K562 (cell line): ENCODE data around the gene GFI1B. TPM values are rescaled to one million over a fixed set of nuclear protein-coding genes. Genes with fewer than 3 reads are reported as not detected.

Experiments used
- ATF7 ChIP-seq: fragments of 450-650 bp; IDR thresholded peaks from 2 replicates; pipeline ENCODE4 v1.7.1; 2014; ENCODE audit warnings: mild to moderate bottlenecking, moderate library complexity
- BCOR ChIP-seq: fragments of 450-650 bp; IDR thresholded peaks from 2 replicates; pipeline ENCODE4 v1.6.1; 2016
- BRD4 ChIP-seq: fragments of 200-600 bp; sonication (generic); IDR thresholded peaks from 2 replicates; pipeline ENCODE4 v1.6.1; 2017; ENCODE audit warnings: inconsistent platforms
- CTBP1 ChIP-seq: fragments of 450-650 bp; IDR thresholded peaks from 2 replicates; pipeline ENCODE4 v1.6.1; 2016; ENCODE audit warnings: borderline replicate concordance
- EGR1 ChIP-seq: fragments of 450-650 bp; conservative IDR thresholded peaks from 2 replicates; pipeline ENCODE4 v1.6.1; 2017; ENCODE audit warnings: mild to moderate bottlenecking
- FOXP1 ChIP-seq: sonication (generic); formaldehyde crosslinking; IDR thresholded peaks from 2 replicates; pipeline ENCODE4 v1.8.0; 2022; ENCODE audit warnings: mild to moderate bottlenecking, missing genetic modification reagents
- HDAC1 ChIP-seq, 2 experiments: fragments of 450-650 bp; IDR thresholded peaks; 2 replicates each; pipeline ENCODE4 v1.6.1; 2016 to 2017; ENCODE audit warnings: inconsistent platforms in 1 of 2, mild to moderate bottlenecking in 1 of 2, moderate library complexity in 1 of 2
- HDAC8 ChIP-seq: fragments of 450-650 bp; IDR thresholded peaks from 2 replicates; pipeline ENCODE4 v1.6.1; 2016; ENCODE audit warnings: mild to moderate bottlenecking, missing genetic modification characterization, moderate library complexity, missing compliant biosample characterization
- HNRNPLL ChIP-seq: fragments of 200-400 bp; formaldehyde crosslinking; IDR thresholded peaks from 2 replicates; pipeline ENCODE4 v1.6.1; 2017; ENCODE audit warnings: low read length, low read depth, mild to moderate bottlenecking; ENCODE audit not compliant: poor library complexity, severe bottlenecking
- KDM5B ChIP-seq: fragments of 200-600 bp; sonication (generic); IDR thresholded peaks from 2 replicates; pipeline ENCODE4 v1.6.1; 2012; ENCODE audit warnings: low read depth, mild to moderate bottlenecking, moderate library complexity, low read length, control low read depth, inconsistent platforms; ENCODE audit not compliant: insufficient replicate concordance
- NR4A1 ChIP-seq, 2 experiments: fragments of 250-450 bp in 1 of 2; fragments of 450-650 bp in 1 of 2; sonication (Bioruptor Pico) in 1 of 2; IDR thresholded peaks; 2 replicates each; pipeline versions ENCODE4 v1.4.0 to v1.6.1; 2016 to 2020; ENCODE audit warnings: mild to moderate bottlenecking in 2 of 2, missing compliant biosample characterization in 1 of 2, missing genetic modification characterization in 1 of 2, moderate library complexity in 1 of 2
- NRF1 ChIP-seq, 2 experiments: fragments of 450-650 bp; IDR thresholded peaks in 1 of 2; conservative IDR thresholded peaks in 1 of 2; 2 replicates each; pipeline ENCODE4 v1.6.1; 2014; ENCODE audit warnings: mild to moderate bottlenecking in 2 of 2
- POU5F1 ChIP-seq: fragments of 150-350 bp; IDR thresholded peaks from 2 replicates; pipeline ENCODE4 v1.6.1; 2014; ENCODE audit warnings: borderline replicate concordance, low read length, low read depth, mild to moderate bottlenecking; ENCODE audit not compliant: partially characterized antibody
- RAD51 ChIP-seq: fragments of 450-650 bp; IDR thresholded peaks from 2 replicates; pipeline ENCODE4 v1.7.1; 2016; ENCODE audit warnings: low read depth, mild to moderate bottlenecking, borderline replicate concordance
- RFX7 ChIP-seq: fragments of 250-450 bp; sonication (Bioruptor Pico); IDR thresholded peaks from 2 replicates; pipeline ENCODE4 v1.5.1; 2021; ENCODE audit warnings: mild to moderate bottlenecking
- SAP30 ChIP-seq: fragments of 200-600 bp; sonication (generic); IDR thresholded peaks from 2 replicates; pipeline ENCODE4 v1.6.1; 2012; ENCODE audit warnings: borderline replicate concordance, low read depth, mild to moderate bottlenecking, moderate library complexity, low read length, control low read depth, inconsistent platforms; ENCODE audit not compliant: insufficient read depth, poor library complexity, severe bottlenecking
- SOX6 ChIP-seq: fragments of 450-650 bp; IDR thresholded peaks from 2 replicates; pipeline ENCODE4 v1.6.1; 2014; ENCODE audit warnings: mild to moderate bottlenecking
- TAF1 ChIP-seq: IDR thresholded peaks from 2 replicates; pipeline ENCODE4 v1.6.1; 2011; ENCODE audit warnings: mild to moderate bottlenecking, low read length, moderate library complexity; ENCODE audit not compliant: insufficient read depth, control insufficient read depth, severe bottlenecking; ENCODE audit errors: extremely low read depth
- TEAD4 ChIP-seq, 2 experiments: sonication (generic) in 1 of 2; formaldehyde crosslinking in 1 of 2; IDR thresholded peaks; 2 replicates each; pipeline versions ENCODE4 v1.6.1 to v1.8.0; 2012 to 2022; ENCODE audit warnings: borderline replicate concordance in 1 of 2, inconsistent platforms in 1 of 2, low read length in 1 of 2, mild to moderate bottlenecking in 1 of 2, missing genetic modification reagents in 1 of 2
- TFAM ChIP-seq: fragments of 250-450 bp; sonication (Bioruptor Pico); conservative IDR thresholded peaks from 2 replicates; pipeline ENCODE4 v1.5.0; 2021; ENCODE audit warnings: mild to moderate bottlenecking, moderate library complexity
- ZBED1 ChIP-seq: IDR thresholded peaks from 2 replicates; pipeline ENCODE4 v1.6.1; 2014
- polyA plus RNA-seq, 8 experiments: library from polyadenylated mRNA; depleted of rRNA in 4 of 8; stranded (reverse) in 5 of 8; unstranded in 3 of 8; fragments of >200 nt; fragmentation: Nextera tagmentation in 2 of 8; fragmentation: Illumina TruSeq in 1 of 8; extraction: Ambion mirVana in 2 of 8; extraction: Trizol in 1 of 8; gene quantifications; 2 replicates each; pipeline versions ENCODE4 v1.2.1 to v1.2.3, GENCODE V29; 2011 to 2014; ENCODE audit warnings: inconsistent platforms in 1 of 8, missing spikeins in 1 of 8
- total RNA-seq, 7 experiments: library from RNA; depleted of rRNA in 6 of 7; stranded (reverse); fragments of >200 nt in 6 of 7; fragmentation: Illumina TruSeq in 2 of 7; extraction: Trizol in 2 of 7; gene quantifications; 2 replicates each; pipeline versions ENCODE4 v1.2.1 to v1.2.3, GENCODE V29; 2011 to 2021; ENCODE audit warnings: low replicate concordance in 1 of 7
- TF ChIP-seq, protein P1 (sequence below): IDR thresholded peaks from 2 replicates; pipeline ENCODE4 v1.6.1; 2014; ENCODE audit warnings: antibody characterized with exemption
- TF ChIP-seq, protein P2 (sequence below): sonication (generic); formaldehyde crosslinking; IDR thresholded peaks from 2 replicates; pipeline ENCODE4 v1.5.0; 2020; ENCODE audit warnings: missing genetic modification reagents
- TF ChIP-seq, protein P3 (sequence below): fragments of 250-450 bp; sonication (Bioruptor Pico); IDR thresholded peaks from 2 replicates; pipeline ENCODE4 v1.8.0; 2022; ENCODE audit warnings: moderate library complexity, mild to moderate bottlenecking, inconsistent platforms
- TF ChIP-seq, protein P4 (sequence below): sonication (generic); formaldehyde crosslinking; IDR thresholded peaks from 2 replicates; pipeline ENCODE4 v1.8.0; 2022; ENCODE audit warnings: mild to moderate bottlenecking, missing genetic modification reagents

The GFI1B gene
- total and polyA plus RNA-seq, 9 of the 15 experiments (the other 6 are each of a cell fraction or from before 2014, with no cell fraction given), result 8.0 to 75.7 (median 34.5) TPM

DNA sequence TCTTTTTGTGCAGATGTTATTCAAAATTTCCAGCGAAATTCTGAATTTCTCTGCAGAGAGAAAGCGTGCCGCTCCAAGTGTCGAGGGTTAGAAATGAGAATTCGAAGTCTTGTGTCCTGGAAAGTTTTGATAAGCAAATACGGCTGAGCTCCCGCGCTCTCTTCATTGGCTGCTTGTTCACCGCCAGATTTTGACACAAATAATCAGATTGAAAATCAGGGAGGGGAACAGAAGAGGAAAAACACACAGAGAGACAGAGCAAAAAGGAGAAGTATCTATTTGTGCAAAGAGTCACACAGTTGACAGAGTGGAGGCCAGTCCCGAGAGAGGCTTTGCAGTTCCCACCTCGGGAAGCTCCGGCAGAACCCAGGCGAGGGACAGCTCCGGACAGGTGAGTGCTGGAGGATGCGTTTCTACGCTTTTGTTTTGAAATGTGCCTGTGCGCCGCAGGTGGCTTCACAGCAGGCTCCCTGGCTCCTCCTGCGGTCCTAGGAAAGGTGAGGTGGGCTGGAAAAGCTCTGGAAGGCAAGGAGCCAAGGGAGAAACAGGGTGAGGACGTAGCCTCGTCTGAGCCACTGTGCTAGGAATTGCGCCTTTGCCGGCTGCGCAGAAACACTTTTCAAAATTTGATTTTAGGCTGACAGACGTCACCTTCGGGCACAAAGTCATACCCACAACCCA lies at the start of gene GFI1B (continued):
- TF ChIP-seq, protein P1, sequence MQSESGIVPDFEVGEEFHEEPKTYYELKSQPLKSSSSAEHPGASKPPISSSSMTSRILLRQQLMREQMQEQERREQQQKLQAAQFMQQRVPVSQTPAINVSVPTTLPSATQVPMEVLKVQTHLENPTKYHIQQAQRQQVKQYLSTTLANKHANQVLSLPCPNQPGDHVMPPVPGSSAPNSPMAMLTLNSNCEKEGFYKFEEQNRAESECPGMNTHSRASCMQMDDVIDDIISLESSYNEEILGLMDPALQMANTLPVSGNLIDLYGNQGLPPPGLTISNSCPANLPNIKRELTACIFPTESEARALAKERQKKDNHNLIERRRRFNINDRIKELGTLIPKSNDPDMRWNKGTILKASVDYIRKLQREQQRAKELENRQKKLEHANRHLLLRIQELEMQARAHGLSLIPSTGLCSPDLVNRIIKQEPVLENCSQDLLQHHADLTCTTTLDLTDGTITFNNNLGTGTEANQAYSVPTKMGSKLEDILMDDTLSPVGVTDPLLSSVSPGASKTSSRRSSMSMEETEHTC, result no peak
- peak; percentile 97 for TF ChIP-seq CTBP1
- TF ChIP-seq SOX6, result peak; percentile 61
- TF ChIP-seq HDAC8 (tag), result no peak
- peak; percentile 57 for TF ChIP-seq TEAD4 (IDR thresholded peaks at IDR 0.05; ENCODE audit: low read length)
- TF ChIP-seq TEAD4 (CRISPR knock-in tag; IDR thresholded peaks at IDR 0.05; ENCODE audit: borderline replicate concordance), result no peak
- no peak for TF ChIP-seq EGR1
- peak; percentile 55 for TF ChIP-seq HNRNPLL
- TF ChIP-seq KDM5B, result peak; percentile 64
- TF ChIP-seq BRD4, result no peak
- no peak for TF ChIP-seq TFAM (CRISPR knock-in tag)
- peak; percentile 55 to 67 for TF ChIP-seq NRF1 (conservative IDR thresholded peaks at IDR 0.05 in 1 of 2, IDR thresholded peaks at IDR 0.05 in 1 of 2)
- TF ChIP-seq, protein P2, sequence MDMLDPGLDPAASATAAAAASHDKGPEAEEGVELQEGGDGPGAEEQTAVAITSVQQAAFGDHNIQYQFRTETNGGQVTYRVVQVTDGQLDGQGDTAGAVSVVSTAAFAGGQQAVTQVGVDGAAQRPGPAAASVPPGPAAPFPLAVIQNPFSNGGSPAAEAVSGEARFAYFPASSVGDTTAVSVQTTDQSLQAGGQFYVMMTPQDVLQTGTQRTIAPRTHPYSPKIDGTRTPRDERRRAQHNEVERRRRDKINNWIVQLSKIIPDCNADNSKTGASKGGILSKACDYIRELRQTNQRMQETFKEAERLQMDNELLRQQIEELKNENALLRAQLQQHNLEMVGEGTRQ, result no peak
- peak in 1 of 2 experiments; percentile 85; a peak in 2 of 4 replicates for TF ChIP-seq HDAC1 (IDR thresholded peaks at IDR 0.05)
- TF ChIP-seq ATF7, result peak; percentile 33; the same call in 1 of the 2 replicates
- peak; percentile 20; the same call in 1 of the 2 replicates for TF ChIP-seq BCOR
- TF ChIP-seq, protein P3, sequence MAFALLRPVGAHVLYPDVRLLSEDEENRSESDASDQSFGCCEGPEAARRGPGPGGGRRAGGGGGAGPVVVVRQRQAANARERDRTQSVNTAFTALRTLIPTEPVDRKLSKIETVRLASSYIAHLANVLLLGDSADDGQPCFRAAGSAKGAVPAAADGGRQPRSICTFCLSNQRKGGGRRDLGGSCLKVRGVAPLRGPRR, result no peak
- peak; percentile 32 for TF ChIP-seq TAF1
- TF ChIP-seq RFX7 (CRISPR knock-in tag), result no peak
- 0 out of 2 replicates have a peak, but pooled peaks have one; percentile 39 for TF ChIP-seq FOXP1
- TF ChIP-seq POU5F1, result no peak
- no peak for TF ChIP-seq RAD51
- TF ChIP-seq SAP30, result peak; percentile 43
- TF ChIP-seq NR4A1 (CRISPR knock-in tag; IDR thresholded peaks at IDR 0.05), result no peak
- TF ChIP-seq NR4A1 (tag; IDR thresholded peaks at IDR 0.05), result no peak
- TF ChIP-seq ZBED1, result no peak
- TF ChIP-seq, protein P4, sequence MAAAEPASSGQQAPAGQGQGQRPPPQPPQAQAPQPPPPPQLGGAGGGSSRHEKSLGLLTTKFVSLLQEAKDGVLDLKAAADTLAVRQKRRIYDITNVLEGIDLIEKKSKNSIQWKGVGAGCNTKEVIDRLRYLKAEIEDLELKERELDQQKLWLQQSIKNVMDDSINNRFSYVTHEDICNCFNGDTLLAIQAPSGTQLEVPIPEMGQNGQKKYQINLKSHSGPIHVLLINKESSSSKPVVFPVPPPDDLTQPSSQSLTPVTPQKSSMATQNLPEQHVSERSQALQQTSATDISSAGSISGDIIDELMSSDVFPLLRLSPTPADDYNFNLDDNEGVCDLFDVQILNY (CRISPR knock-in tag), result no peak
